VCaP (cell line): ENCODE data around the gene HERC2.

ENCODE experiments used
- H3K27ac ChIP-seq: fragments of 450-650 bp; 2 replicates; pipeline ENCODE4 v1.5.1; 2017
- TF ChIP-seq, protein P1 (sequence below): fragments of 450-650 bp; conservative IDR thresholded peaks from 2 replicates; pipeline ENCODE4 v1.5.1; 2017; ENCODE audit warnings: mild to moderate bottlenecking, moderate library complexity

Gene HERC2

DNA sequence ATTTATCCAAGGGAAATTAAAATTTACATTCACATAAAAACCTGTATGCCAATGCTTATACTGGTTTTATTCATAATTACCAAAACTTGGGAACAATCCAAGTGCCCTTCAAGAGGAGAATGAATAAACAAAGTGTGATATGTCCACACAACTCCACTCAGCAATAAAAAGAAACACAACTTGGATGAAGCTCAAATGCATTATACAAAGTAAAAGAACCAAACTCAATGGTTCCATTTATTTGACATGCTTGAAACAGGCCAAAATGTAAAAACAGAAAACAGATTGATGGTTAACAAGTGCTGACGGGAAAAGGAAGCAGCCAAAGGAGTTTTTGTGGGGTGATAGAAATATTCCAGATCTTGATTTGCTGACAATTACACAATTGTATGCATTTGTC, 246.4 kb downstream of the HERC2 start:
- TF ChIP-seq, protein P1, sequence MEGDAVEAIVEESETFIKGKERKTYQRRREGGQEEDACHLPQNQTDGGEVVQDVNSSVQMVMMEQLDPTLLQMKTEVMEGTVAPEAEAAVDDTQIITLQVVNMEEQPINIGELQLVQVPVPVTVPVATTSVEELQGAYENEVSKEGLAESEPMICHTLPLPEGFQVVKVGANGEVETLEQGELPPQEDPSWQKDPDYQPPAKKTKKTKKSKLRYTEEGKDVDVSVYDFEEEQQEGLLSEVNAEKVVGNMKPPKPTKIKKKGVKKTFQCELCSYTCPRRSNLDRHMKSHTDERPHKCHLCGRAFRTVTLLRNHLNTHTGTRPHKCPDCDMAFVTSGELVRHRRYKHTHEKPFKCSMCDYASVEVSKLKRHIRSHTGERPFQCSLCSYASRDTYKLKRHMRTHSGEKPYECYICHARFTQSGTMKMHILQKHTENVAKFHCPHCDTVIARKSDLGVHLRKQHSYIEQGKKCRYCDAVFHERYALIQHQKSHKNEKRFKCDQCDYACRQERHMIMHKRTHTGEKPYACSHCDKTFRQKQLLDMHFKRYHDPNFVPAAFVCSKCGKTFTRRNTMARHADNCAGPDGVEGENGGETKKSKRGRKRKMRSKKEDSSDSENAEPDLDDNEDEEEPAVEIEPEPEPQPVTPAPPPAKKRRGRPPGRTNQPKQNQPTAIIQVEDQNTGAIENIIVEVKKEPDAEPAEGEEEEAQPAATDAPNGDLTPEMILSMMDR: no peak

DNA sequence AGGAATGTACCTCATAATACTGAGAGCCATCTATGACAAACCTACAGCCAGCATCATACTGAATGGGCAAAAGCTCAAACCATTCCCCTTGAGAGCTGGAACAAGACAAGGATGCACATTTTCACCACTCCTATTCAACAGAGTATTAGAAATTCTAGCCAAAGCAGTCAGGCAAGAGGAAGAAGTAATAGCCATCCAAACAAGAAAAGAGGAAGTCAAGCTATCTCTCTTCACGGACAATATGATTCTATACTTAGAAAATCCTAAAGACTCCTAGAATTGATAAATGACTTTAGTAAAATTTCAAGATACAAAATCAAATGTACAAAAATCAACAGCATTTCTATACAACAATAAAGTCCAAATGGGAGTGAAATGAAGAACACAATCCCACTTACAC, 253.0 kb downstream of the HERC2 start:
- H3K27ac ChIP-seq: no peak overlapping the region
- TF ChIP-seq, protein P1: no peak

More for the DNA sequence above, 246.4 kb downstream of the HERC2 start:
- no peak overlapping the region for H3K27ac ChIP-seq

DNA sequence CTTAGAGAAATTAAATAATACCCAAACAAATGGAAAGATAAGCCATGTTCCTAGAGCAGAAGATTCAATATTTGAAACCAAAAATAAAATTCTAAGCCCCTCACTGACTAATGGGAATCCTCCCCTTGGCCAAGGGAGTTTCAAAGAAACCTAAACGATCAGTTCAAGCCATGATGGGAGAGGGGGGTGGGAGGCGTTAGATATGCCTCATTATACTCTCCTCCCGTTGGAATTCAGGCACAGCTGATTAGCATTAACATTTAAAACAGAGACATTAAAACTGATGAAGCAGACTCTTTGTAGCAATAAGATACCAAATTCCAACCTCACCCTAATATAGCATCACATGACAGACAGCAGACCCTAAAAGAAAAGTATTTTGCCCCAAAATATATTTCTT, 255.7 kb downstream of the HERC2 start:
- TF ChIP-seq, protein P1: no peak

More for the DNA sequence above, 255.7 kb downstream of the HERC2 start:
- no peak overlapping the region for H3K27ac ChIP-seq
